ENCODE measurements around the gene EPHA10.

- TF ChIP-seq, protein P1, sequence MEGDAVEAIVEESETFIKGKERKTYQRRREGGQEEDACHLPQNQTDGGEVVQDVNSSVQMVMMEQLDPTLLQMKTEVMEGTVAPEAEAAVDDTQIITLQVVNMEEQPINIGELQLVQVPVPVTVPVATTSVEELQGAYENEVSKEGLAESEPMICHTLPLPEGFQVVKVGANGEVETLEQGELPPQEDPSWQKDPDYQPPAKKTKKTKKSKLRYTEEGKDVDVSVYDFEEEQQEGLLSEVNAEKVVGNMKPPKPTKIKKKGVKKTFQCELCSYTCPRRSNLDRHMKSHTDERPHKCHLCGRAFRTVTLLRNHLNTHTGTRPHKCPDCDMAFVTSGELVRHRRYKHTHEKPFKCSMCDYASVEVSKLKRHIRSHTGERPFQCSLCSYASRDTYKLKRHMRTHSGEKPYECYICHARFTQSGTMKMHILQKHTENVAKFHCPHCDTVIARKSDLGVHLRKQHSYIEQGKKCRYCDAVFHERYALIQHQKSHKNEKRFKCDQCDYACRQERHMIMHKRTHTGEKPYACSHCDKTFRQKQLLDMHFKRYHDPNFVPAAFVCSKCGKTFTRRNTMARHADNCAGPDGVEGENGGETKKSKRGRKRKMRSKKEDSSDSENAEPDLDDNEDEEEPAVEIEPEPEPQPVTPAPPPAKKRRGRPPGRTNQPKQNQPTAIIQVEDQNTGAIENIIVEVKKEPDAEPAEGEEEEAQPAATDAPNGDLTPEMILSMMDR (IDR thresholded peaks at IDR 0.05 in 8 of 11, conservative IDR thresholded peaks at IDR 0.05 in 3 of 11), result no peak
- TF ChIP-seq POLR2A (IDR thresholded peaks at IDR 0.05), result no peak
Measured at GRCh38 chr1:37748565-37748964, 16.4 kb downstream of the EPHA10 start.

Data from spleen (tissue), 7 donors.